Large intestine (tissue), 3 donors: Measurements from ENCODE around the gene LIN7B. TPM values are rescaled to one million over a fixed set of nuclear protein-coding genes. Genes with fewer than 3 reads are reported as not detected.
A peak's percentile ranks its signal among the peaks of the same experiment; 100 is the strongest.
"Not testable (repeated sequence)": the region's sequence is repeated elsewhere in the genome, so short reads cannot be mapped to it uniquely, and the experiment has no call there.

Source experiments
- DNase-seq, 2 donors: peaks; one replicate each; pipeline versions ENCODE4 v3.0.0 to v3.0.0-alpha.2; 2013
- H3K27ac ChIP-seq: one replicate; pipeline ENCODE4 v1.5.1; 2013; ENCODE audit warnings: low read length
- H3K27me3 ChIP-seq: 2 replicates; pipeline ENCODE4 v1.6.1; 2013; ENCODE audit warnings: low read length; ENCODE audit not compliant: control insufficient read depth, insufficient read depth
- H3K36me3 ChIP-seq: 2 replicates; pipeline ENCODE4 v1.6.1; 2013; ENCODE audit warnings: low read length; ENCODE audit not compliant: control insufficient read depth, insufficient read depth
- H3K4me1 ChIP-seq: one replicate; pipeline ENCODE4 v1.6.1; 2013; ENCODE audit warnings: low read length; ENCODE audit not compliant: control insufficient read depth, insufficient read depth
- H3K4me3 ChIP-seq: one replicate; pipeline ENCODE4 v1.5.1; 2013; ENCODE audit warnings: low read length
- H3K9me3 ChIP-seq: one replicate; pipeline ENCODE4 v1.6.1; 2013; ENCODE audit warnings: mild to moderate bottlenecking, low read depth, low read length, moderate library complexity; ENCODE audit not compliant: control insufficient read depth
- WGBS: methylation state at CpG from one replicate; pipeline ENCODE4 v1.1.5; 2013; ENCODE audit warnings: low lambda C conversion rate; ENCODE audit not compliant: insufficient coverage; 5-methylcytosine and 5-hydroxymethylcytosine counted together
- polyA plus RNA-seq: library from polyadenylated mRNA; unstranded; fragments of 120-200 nt; gene quantifications from one replicate; pipeline ENCODE4 v1.2.1, GENCODE V29; 2013

LIN7B gene
- polyA plus RNA-seq, 1 donor = 7.8 TPM

- no peaks in the 10 kb centered on the region for H3K36me3 ChIP-seq
- H3K27me3 ChIP-seq = peaks cover 63% of the 10 kb centered on the region
- WGBS = 61% methylated on average over 3 of the region's 30 CpGs
- H3K9me3 ChIP-seq = peaks cover 3% of the 10 kb centered on the region
- H3K4me1 ChIP-seq = peaks cover 24% of the 10 kb centered on the region
- DNase-seq = peak in 1 of 2 donors; percentile 55
- no peak overlapping the region for H3K4me3 ChIP-seq
- no peak overlapping the region for H3K27ac ChIP-seq
Measured at GRCh38 chr19:49145573-49146407, 31.6 kb downstream of the LIN7B start.

- WGBS = no CpG with 5 or more reads among the region's 7 CpGs
Measured at GRCh38 chr19:49146408-49146770, 32.2 kb downstream of the LIN7B start.

GRCh38 chr19:49148044-49148682 lies 34.0 kb downstream of the LIN7B start:
- Histone ChIP-seq H3K9me3 (peaks cover 9% of the 10 kb centered on the region), H3K4me1 (peaks cover 20% of the 10 kb centered on the region), H3K4me3 (no peak overlapping the region), H3K27me3 (peaks cover 64% of the 10 kb centered on the region), H3K36me3 (no peaks in the 10 kb centered on the region), H3K27ac (no peak overlapping the region)
- DNase-seq = no peak
- WGBS = no CpG with 5 or more reads among the region's 11 CpGs

More at GRCh38 chr19:49146408-49146770, 32.2 kb downstream of the LIN7B start:
- not testable (repeated sequence) for H3K27ac ChIP-seq, H3K36me3 ChIP-seq, H3K9me3 ChIP-seq, DNase-seq, H3K4me3 ChIP-seq
- Histone ChIP-seq H3K4me1 (peaks cover 24% of the 10 kb centered on the region), H3K27me3 (peaks cover 63% of the 10 kb centered on the region)

GRCh38 chr19:49148784-49149651 lies 34.8 kb downstream of the LIN7B start:
- Histone ChIP-seq H3K4me3 (peak overlapping the region; percentile 63), H3K9me3 (peaks cover 9% of the 10 kb centered on the region), H3K27me3 (peaks cover 67% of the 10 kb centered on the region), H3K36me3 (no peaks in the 10 kb centered on the region), H3K4me1 (peaks cover 20% of the 10 kb centered on the region), H3K27ac (peak overlapping the region; percentile 66)
- WGBS = no CpG with 5 or more reads among the region's 49 CpGs
- DNase-seq = peak; percentile 93

- Histone ChIP-seq H3K4me3 (peak overlapping the region; percentile 63), H3K9me3 (peaks cover 13% of the 10 kb centered on the region), H3K4me1 (peaks cover 20% of the 10 kb centered on the region), H3K36me3 (no peaks in the 10 kb centered on the region), H3K27ac (peak overlapping the region; percentile 66), H3K27me3 (peaks cover 70% of the 10 kb centered on the region)
- no CpG with 5 or more reads among the region's 23 CpGs for WGBS
- DNase-seq = peak; percentile 66 to 75
Measured at GRCh38 chr19:49149652-49150105, 35.5 kb downstream of the LIN7B start.

- peaks cover 20% of the 10 kb centered on the region for H3K4me1 ChIP-seq
- H3K9me3 ChIP-seq = peaks cover 13% of the 10 kb centered on the region
- no peaks in the 10 kb centered on the region for H3K36me3 ChIP-seq
- H3K27ac ChIP-seq = peak overlapping the region; percentile 66
- H3K27me3 ChIP-seq = peaks cover 75% of the 10 kb centered on the region
- no CpG with 5 or more reads among the region's 75 CpGs for WGBS
- peak overlapping the region; percentile 63 for H3K4me3 ChIP-seq
- peak; percentile 78 to 91 for DNase-seq
Measured at GRCh38 chr19:49150106-49150943, 36.2 kb downstream of the LIN7B start.

GRCh38 chr19:49150944-49151243 lies 36.7 kb downstream of the LIN7B start:
- no CpG with 5 or more reads among the region's 16 CpGs for WGBS
- H3K36me3 ChIP-seq = no peaks in the 10 kb centered on the region
- H3K4me3 ChIP-seq = peak overlapping the region; percentile 63
- H3K27ac ChIP-seq = peak overlapping the region; percentile 32
- H3K9me3 ChIP-seq = peaks cover 13% of the 10 kb centered on the region
- peaks cover 22% of the 10 kb centered on the region for H3K4me1 ChIP-seq
- no peak for DNase-seq
- peaks cover 81% of the 10 kb centered on the region for H3K27me3 ChIP-seq

- WGBS = 60% methylated on average over 1 of the region's 45 CpGs
- Histone ChIP-seq H3K4me3 (no peak overlapping the region), H3K36me3 (no peaks in the 10 kb centered on the region), H3K9me3 (peaks cover 13% of the 10 kb centered on the region), H3K4me1 (peaks cover 18% of the 10 kb centered on the region), H3K27ac (no peak overlapping the region), H3K27me3 (peaks cover 80% of the 10 kb centered on the region)
- DNase-seq = peak in 1 of 2 donors; percentile 71
Measured at GRCh38 chr19:49151267-49152118, 37.3 kb downstream of the LIN7B start.

- Histone ChIP-seq H3K27ac (no peak overlapping the region), H3K27me3 (peaks cover 75% of the 10 kb centered on the region), H3K4me1 (peaks cover 18% of the 10 kb centered on the region), H3K36me3 (no peaks in the 10 kb centered on the region), H3K4me3 (no peak overlapping the region), H3K9me3 (peaks cover 13% of the 10 kb centered on the region)
- DNase-seq = no peak
- no CpG with 5 or more reads among the region's 10 CpGs for WGBS
Measured at GRCh38 chr19:49152119-49152550, 38.0 kb downstream of the LIN7B start.
